ENCODE data around the gene PGAP3. TPM values are rescaled to one million over a fixed set of nuclear protein-coding genes. Genes with fewer than 3 reads are reported as not detected.

Gene PGAP3
- total RNA-seq, 1 experiment from 2014 or later = 21.8 TPM

GRCh38 chr17:39715375-39716072, 27.7 kb upstream of the PGAP3 start:
- Histone ChIP-seq H3K27me3 (ENCODE audit: control insufficient read depth, insufficient read depth, low read length) (no peaks in the 10 kb centered on the region), H3K27ac (ENCODE audit: low read length) (no peak overlapping the region), H3K4me1 (ENCODE audit: control insufficient read depth, insufficient read depth, low read length) (no peaks in the 10 kb centered on the region), H3K4me3 (ENCODE audit: low read depth in 2 of 2, low read length in 2 of 2) (no peak overlapping the region), H3K9me3 (ENCODE audit: control insufficient read depth, insufficient read depth, low read depth, low read length) (no peaks in the 10 kb centered on the region), H3K36me3 (ENCODE audit: control insufficient read depth, insufficient read depth, low read length) (no peaks in the 10 kb centered on the region)
- no peak for DNase-seq (ENCODE audit: low read depth, low spot score)
- BruUV-seq (replicated peaks) = no TSS peak
- TF ChIP-seq SIN3A (IDR thresholded peaks at IDR 0.05; ENCODE audit: borderline replicate concordance, insufficient read depth, low read depth, low read length) (no peak), TCF7L2 (IDR thresholded peaks at IDR 0.05; ENCODE audit: low read depth, low read length) (no peak), POLR2AphosphoS5 (IDR thresholded peaks at IDR 0.05; ENCODE audit: low read depth, low read length) (no peak), REST (IDR thresholded peaks at IDR 0.05; ENCODE audit: insufficient read depth in 1 of 2, low read depth in 2 of 2, low read length in 1 of 2) (no peak), CTCF (IDR thresholded peaks at IDR 0.05) (no peak)
- ChIA-PET POLR2A (interaction anchor here (0.6 kb wide), 1 partner anchor 41 kb away, joined by 3 read pairs; no protein-coding TSS in a partner anchor), CTCF (interaction anchor here (0.5 kb wide), 1 partner anchor 93 kb away, joined by 10 read pairs; no protein-coding TSS in a partner anchor)
- in situ Hi-C loops (cut with HindIII; ENCODE audit: low pct_unique_long_range_greater_than_20kb, low sequenced_read_pairs) = no loop called here
- no peak for ATAC-seq
- intact Hi-C loops (cut with micrococcal nuclease; ENCODE audit: unreplicated experiment) = no loop called here

DNA sequence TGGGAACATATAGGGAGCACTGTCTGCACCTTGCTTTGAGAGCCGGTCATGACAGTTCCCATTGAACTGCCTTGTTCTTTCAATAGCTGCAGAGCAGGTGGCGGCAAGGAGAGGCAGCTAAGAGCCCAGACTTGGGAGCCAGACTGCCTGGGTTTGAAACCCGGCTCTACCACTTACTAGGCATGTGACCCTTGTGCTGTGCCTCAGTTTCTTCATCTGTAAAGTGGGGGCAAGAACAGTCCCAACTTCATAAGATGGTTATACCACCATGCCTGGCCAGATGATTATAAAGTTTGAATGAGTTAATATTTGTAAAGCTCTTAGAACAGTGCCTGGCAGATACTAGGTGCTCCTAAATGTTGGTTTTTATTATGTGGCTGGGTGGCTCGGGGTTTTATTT, 26.4 kb upstream of the PGAP3 start:
- intact Hi-C loops (cut with micrococcal nuclease; ENCODE audit: unreplicated experiment) (no loop called here), in situ Hi-C loops (cut with HindIII; ENCODE audit: low pct_unique_long_range_greater_than_20kb, low sequenced_read_pairs) (no loop called here)
- ChIA-PET CTCF (no interaction called here), POLR2A (interaction anchor here (0.7 kb wide), 1 partner anchor 12 kb away, joined by 4 read pairs; no protein-coding TSS in a partner anchor)
- no TSS peak for BruUV-seq (replicated peaks)
- no peaks in the 10 kb centered on the region for H3K4me1 ChIP-seq (ENCODE audit: control insufficient read depth, insufficient read depth, low read length)
- no peak for DNase-seq (ENCODE audit: low read depth, low spot score)
- H3K36me3 ChIP-seq (ENCODE audit: control insufficient read depth, insufficient read depth, low read length) = no peaks in the 10 kb centered on the region
- H3K4me3 ChIP-seq (ENCODE audit: low read depth in 2 of 2, low read length in 2 of 2) = no peak overlapping the region
- H3K9me3 ChIP-seq (ENCODE audit: control insufficient read depth, insufficient read depth, low read depth, low read length) = no peaks in the 10 kb centered on the region
- TF ChIP-seq REST (IDR thresholded peaks at IDR 0.05; ENCODE audit: insufficient read depth in 1 of 2, low read depth in 2 of 2, low read length in 1 of 2) (no peak), SIN3A (IDR thresholded peaks at IDR 0.05; ENCODE audit: borderline replicate concordance, insufficient read depth, low read depth, low read length) (no peak), CTCF (IDR thresholded peaks at IDR 0.05) (no peak), TCF7L2 (IDR thresholded peaks at IDR 0.05; ENCODE audit: low read depth, low read length) (no peak), POLR2AphosphoS5 (IDR thresholded peaks at IDR 0.05; ENCODE audit: low read depth, low read length) (no peak)
- H3K27me3 ChIP-seq (ENCODE audit: control insufficient read depth, insufficient read depth, low read length) = no peaks in the 10 kb centered on the region
- H3K27ac ChIP-seq (ENCODE audit: low read length) = no peak overlapping the region
- ATAC-seq = no peak
